Activated CD8-positive, alpha-beta memory T cell treated with anti-CD3 and anti-CD28 coated beads, Interleukin-2, amount 50 U/mL, for 48 hours (primary cell): ENCODE results near the gene GIMAP6.
"Not testable (repeated sequence)": the region's sequence is repeated elsewhere in the genome, so short reads cannot be mapped to it uniquely, and the experiment has no call there.

Experiments
- DNase-seq: peaks from one replicate; pipeline ENCODE4 v3.0.0-alpha.2; 2020

Gene GIMAP6

DNA sequence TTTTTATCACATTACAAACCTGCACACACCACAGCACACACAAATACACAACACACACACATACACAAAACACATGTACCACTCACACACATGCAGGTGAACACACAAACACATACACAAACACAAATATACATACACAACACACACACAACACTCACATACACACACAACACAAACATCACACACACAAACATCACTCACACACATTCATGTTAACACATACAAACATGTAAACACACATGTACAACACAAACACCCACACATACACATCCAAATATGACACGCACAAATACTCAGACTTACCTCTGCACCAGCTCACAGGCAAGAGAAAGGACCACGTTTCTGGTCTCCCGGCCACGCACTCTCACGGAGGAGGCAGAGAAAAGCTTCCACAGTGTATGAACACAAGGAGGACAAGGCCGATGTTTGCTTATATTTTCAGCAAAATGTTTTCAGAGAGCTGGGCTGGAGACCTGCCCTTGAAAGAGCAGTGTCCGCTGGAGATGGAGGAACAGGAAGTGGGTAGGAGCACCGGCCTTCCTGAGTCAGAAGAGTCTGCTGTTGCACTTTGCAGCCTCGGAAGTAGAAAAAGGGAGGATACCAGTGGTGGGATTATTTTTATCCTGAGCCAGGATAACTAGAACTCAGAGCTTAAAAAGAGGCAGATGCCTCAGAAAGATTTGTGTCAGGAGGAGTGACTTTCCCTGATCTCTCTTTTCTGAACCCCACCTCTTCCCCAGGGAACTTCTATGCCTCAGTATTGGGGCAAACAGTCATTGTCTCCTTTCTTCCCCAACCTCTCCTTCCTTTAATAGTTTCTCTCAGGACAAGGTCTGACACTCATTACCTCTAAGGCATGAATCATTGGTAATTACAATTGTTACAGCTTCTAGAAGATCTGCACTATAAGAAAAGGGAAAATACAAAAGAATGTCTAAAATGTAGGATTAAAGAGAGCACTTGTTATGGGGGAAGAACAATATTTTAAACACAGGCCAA, at the start of gene GIMAP6:
GIMAP6 (minus strand) TSS at position 520 of the 999 bp plus-strand sequence. CDS start 2,243 bp downstream, outside the sequence.
- peak; percentile 67 for DNase-seq

DNA sequence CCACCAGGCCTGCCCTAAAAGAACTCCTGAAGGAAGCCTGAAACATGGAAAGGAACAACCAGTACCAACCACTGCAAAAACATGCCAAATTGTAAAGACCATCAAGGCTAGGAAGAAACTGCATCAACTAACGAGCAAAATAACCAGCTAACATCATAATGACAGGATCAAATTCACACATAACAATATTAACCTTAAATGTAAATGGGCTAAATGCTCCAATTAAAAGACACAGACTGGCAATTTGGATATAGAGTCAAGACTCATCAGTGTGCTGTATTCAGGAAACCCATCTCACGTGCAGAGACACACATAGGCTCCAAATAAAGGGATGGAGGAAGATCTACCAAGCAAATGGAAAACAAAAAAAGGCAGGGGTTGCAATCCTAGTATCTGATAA, 48.2 kb upstream of the GIMAP6 start:
- DNase-seq = not testable (repeated sequence)

DNA sequence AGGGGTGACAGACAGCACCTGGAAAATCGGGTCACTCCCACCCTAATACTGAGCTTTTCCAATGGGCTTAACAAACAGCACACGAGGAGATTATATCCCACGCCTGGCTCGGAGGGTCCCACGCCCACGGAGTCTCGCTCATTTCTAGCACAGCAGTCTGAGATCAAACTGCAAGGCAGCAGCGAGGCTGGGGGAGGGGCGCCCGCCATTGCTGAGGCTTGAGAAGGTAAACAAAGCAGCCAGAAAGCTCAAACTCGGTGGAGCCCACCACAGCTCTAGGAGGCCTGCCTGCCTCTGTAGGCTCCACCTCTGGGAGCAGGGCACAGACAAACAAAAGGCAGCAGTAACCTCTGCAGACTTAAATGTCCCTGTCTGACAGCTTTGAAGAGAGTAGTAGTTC, 46.4 kb upstream of the GIMAP6 start:
- peak; percentile 65 for DNase-seq

DNA sequence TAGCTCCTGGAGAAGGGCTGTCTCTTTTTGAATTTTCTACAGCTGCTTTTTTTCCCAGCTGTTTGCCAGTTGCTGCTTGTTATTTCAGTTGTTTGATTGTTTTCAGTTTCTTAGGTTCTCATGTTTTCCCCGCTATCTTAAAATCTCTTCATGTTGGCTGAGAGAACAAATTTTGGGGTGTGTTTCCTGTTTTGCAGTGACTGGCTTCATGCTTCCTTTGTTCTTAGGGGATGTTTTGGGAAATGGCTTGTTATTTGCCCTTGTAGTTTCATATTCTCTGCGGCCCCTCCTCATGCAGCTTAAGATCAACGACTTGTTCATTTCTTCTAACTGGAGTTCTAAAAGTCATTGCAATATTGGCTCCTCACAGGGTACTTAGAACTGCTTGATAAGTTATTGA, 44.7 kb upstream of the GIMAP6 start:
- DNase-seq = not testable (repeated sequence)

DNA sequence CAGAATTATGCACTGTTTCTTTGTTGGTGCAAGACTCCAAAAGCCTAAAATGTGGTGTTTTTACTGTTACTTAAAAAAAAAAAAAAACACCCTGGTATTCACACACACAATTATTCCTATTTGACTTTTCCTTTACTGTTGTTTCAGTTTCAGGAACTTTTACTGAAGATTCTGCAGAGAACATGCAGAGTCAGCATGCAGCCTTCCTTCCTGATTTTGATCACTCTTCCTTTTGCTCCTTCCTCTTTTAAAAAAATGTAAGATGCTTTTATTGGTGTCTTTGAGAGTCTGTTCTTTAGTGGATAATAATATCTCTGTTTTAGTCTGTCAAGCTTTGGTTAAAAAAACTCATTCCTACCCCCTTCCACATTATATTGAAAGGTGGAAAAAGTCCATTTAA, 44.1 kb upstream of the GIMAP6 start:
- not testable (repeated sequence) for DNase-seq

DNA sequence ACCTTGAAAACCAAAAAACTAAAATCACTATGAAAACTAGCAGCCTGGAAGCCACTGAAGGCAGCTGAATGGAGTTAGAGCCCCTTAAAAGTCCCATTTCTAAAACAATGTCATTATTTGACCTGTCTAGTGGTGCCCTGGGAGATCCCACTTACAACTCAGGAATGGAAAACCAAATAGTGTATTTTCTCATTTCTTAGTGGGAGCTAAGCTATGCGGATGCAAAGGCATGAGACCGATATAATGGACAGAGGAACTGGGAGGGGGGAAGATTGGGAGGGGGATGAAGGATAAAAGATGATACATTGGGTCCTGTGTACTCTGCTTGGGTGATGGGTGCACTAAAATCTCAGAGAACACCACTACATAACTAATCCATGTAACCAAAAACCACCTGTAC, 43.5 kb upstream of the GIMAP6 start:
- DNase-seq = no peak

DNA sequence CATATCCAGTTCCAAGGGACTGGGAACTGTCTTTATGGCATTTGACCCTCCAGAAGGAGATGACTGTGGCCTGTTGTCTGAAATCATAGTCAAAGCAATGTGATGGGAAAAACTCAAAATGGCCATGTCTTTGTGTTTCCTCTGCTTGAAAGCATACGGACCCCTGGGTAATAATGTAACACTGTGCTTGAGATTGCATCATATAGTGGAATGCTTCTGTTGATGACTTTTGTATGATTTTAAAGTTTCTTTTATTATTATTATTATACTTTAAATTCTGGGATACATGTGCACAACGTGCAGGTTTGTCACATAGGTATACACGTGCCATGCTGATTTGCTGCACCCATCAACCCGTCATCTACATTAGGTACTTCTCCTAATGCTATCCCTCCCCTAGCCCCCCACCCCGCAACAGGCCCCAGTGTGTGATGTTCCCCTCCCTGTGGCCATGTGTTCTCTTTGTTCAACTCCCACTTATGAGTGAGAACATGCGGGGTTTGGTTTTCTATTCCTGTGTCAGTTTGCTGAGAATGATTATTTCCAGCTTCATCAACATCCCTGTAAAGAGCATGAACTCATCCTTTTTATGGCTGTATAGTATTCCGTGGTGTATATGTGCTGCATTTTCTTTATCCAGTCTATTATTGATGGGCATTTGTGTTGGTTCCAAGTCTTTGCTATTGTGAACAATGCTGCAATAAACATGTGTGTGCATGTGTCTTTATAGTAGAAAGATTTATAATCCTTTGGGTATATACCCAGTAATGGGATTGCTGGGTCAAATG, 39.8 kb upstream of the GIMAP6 start:
- DNase-seq = not testable (repeated sequence)

DNA sequence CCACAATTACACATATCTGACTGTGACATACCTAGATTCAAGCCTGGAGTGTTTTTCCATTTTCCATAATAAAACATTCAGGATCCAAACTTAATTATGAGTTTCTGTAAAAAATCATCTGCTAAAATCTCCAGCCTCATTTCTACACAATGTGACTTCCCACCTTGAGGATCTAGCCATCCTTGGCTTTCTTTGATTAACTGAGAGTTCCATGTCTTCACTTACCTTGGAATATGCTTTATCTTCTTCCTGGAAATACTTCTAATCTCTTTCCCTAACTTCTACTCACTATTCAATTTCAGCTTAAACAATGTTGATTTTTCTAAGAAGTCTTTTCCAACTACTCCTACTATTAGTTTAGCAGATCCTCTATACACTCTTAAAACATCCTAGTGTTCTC, 36.8 kb upstream of the GIMAP6 start:
- DNase-seq = no peak

DNA sequence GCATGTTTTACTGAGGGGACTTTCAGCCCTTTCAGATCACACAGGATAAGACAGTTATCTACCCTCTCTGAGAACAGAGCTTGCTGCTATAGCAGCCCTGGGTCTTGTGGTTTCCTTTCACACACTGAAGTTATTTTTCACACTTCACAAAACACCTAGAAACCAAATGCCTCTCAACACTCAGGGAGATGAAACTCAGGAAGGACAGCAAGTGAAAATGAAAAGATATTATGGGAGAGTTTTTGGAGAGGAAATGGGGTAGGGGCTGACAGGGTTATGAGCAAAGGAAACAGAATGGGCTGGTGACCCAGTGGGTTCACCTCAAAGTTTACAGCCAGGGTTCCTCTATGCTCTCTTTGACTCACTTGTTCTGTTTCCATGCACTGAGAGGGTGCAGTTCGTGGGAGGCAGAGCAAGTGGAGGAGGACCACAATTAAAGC, 36.3 kb upstream of the GIMAP6 start:
- peak; percentile 62 for DNase-seq

DNA sequence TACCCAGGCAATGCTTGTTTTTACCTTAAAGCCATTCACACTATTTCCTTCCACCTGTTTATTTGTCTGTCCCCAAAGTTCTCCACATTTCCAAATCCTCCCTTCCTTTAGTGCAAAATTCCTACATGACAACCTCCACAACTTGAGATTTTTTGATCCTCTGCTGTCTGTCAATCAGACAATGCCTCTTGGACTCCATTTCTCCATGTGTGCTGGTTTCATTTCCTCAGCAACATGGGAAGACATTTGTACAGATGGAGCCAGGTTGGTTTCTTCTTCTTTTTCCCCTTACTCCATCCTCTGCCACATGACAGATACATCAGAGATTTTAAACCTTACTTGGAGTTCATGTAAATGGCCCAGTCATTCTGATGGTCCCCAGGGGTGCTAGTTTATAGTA, 34.2 kb upstream of the GIMAP6 start:
- no peak for DNase-seq

DNA sequence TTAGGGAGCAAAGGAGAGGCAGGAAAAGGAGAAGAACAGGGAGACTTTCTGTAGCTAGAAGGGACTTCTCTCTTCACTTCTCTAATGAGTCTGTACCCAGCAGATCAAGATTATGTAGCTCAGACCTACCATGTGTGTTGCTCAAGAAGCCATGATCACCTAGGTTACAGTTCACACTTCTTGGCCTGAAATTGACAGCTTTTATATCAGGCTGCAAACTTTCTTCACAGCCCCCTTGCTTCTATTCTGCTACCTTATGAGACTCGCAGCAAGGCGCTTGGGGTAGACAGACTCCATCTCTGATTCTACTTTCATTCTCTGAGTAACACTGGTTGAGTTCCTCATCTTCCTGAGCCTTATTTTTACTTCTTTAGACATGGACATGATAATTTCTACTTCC, 33.7 kb upstream of the GIMAP6 start:
- DNase-seq = no peak

DNA sequence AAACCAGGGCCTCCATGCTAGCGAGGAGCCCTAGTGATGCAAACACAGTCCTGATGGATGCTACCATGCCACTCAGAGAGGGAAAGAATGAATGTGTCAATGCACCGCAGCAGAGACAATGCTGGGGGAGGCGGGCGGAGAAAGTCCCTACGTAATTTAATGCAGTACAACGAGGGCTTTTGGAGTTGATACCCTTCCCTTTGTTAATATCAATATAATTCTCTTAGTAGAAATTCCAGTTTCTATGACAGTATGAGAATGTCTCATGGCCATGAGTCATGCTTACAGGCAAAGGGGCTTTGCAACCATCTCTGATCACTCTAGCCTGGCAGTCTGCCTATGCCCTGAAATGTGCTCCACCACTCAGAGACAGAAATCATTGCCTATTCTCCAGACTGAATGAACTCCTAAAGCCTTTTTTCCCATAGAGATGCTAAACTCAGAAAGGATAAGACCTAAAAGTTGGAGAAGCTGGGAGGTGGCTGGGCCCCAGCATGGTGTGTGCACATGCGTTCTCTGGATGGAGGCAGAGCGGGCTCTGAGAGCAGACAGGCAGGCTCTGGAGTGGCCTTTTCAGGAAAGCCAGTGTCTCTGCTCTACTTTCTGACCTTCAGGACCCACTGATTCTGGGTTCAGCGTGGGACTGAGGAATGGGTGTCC, 33.0 kb upstream of the GIMAP6 start:
- peak; percentile 70 for DNase-seq

DNA sequence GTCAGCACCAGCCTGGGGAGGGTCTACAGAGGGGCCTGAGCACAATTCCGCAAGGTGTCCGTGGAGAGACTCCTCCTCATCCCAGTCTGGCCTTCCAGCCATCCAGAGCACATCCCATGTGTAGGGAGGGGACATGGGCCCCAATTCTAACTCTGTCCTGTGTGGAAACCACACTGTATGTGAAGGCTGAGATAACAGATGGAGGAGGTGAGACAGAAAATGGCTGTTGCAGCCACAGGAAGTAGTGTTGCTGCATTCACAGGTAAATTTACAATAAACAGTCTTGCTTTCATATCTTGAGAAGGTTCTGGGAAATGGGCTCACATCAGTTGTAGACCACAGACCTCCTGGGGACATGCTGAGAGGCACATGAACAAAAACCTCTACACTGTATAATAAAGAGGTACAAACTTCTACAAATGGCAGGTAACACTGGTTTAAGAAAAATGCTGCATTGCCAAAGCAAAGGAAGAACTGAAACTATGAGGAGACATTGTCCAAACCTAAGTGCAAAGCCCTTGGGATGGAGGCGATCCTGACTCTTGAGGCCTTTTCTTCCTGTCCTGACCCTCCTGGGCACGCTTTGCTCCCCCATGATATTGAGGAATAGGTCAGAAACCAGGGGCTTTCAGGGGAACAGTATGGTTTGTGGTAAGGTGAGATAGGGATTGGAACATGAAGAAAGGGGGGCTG, 31.8 kb upstream of the GIMAP6 start:
- no peak for DNase-seq

DNA sequence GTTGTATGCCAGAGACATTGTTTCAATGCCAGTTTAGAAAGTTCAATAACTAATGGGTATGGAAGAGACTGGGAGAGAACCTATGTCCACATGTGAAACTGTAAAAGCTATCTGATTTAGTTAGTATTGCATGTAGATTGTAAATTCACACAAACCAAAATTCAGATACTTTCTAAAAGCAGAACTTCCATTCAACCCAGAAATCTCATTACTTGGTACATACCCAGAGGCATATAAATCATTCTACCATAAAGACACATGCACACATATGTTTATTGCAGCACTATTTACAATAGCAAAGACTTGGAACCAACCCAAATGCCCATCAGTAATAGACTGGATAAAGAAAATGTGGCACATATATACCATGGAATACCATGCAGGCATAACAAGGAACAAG, 30.6 kb upstream of the GIMAP6 start:
- DNase-seq = not testable (repeated sequence)

DNA sequence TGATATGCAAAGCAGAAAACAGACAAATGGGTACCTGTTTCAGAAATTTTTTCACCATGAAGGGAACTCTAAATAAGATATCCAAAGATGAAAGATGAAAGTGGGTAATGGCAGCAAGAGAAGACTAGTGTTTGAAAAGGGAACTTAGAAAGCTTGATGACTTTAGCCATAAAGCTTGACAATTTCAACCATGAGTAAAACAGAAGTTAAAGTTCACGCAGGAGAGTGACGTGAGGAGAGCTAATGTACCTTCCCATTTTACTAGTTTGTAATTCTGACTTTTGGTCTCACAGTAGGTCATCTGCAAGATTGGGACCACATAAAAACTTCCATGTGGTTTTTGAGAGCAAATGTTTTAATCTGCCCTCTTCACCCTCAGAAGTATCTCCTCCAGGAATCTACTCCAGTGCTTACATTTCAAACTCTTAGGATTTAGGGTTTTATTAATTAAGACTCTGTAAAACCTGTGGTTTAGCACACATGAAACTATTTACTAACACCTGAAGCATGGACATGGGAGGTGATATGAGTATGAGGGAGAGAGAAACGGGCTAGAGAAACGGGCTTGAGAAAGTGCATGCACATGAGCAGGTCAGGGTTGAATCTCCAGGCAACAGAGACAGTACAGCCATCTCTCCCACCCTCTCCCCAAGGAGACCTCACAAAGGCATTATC, 28.9 kb upstream of the GIMAP6 start:
- no peak for DNase-seq

DNA sequence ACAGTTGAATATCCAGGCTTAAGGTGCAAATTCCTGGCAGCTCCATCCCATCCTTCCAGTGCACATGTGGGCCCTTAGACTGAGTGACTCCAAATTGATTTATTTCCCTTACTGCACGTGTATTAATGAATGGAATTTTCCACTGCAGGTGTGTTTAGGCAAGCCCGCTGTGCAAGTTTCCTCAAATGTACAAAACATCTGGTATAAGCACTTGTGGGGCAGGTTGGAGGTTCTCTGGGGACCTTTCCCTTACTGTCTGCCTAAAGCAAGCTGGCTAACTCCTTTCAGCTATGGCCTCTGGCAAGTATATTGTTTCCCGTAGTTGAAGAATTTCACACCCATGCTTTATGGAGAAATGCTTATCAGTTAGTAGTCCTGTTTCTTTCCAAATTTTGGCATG, 25.3 kb upstream of the GIMAP6 start:
- DNase-seq = no peak

DNA sequence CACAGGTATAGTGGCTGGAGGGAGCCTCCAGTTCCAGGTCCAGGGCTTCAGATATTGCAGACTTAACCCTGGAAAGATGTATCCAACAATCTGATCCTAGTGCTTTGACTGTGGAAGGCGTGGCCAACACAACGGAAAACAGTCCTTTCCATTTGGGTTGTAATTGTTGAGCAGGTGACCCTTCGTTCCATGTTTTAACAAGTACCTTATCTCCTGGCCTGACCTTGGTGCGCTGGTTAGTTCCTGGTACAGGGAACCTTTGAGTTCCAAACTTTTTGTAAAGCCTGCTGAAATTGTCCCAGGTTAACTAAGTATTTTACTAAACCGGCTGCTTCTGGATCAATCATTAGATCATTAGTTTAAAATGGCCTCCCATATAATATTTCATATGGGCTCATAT, 23.9 kb upstream of the GIMAP6 start:
- DNase-seq = no peak

DNA sequence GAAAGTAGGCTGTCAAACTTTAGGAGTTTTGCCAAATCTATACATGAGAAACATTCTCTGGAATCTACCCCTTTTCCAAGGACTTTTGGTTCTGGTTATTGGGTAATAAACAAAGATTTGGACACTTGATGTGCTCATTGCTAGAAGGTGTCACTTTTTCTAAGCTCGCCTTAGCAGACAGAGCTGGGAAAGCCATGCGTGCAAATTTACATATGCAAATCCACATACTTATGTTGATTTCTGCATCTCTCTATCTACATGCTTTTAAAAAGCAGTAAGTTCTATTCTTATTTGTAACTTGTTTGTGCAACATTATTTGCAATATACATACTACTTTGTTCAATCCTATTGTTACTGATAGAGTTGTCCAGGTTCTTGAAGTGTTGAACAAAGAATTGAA, 22.5 kb upstream of the GIMAP6 start:
- no peak for DNase-seq

DNA sequence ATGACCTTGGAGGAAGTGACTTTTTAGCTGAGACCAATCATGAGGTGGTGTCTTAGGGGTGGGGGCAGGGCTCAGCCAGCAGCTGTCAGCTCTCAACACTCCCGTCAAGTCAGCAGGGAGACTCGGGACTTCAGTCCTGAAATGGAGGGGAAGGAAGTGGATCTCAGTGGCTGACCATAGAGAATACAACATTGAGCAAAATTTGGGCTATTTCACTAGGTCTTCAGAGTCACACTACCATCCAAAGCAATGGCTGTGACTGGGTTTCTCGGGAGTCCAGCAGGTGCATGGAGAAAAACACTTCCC, 16.8 kb upstream of the GIMAP6 start:
- no peak for DNase-seq

DNA sequence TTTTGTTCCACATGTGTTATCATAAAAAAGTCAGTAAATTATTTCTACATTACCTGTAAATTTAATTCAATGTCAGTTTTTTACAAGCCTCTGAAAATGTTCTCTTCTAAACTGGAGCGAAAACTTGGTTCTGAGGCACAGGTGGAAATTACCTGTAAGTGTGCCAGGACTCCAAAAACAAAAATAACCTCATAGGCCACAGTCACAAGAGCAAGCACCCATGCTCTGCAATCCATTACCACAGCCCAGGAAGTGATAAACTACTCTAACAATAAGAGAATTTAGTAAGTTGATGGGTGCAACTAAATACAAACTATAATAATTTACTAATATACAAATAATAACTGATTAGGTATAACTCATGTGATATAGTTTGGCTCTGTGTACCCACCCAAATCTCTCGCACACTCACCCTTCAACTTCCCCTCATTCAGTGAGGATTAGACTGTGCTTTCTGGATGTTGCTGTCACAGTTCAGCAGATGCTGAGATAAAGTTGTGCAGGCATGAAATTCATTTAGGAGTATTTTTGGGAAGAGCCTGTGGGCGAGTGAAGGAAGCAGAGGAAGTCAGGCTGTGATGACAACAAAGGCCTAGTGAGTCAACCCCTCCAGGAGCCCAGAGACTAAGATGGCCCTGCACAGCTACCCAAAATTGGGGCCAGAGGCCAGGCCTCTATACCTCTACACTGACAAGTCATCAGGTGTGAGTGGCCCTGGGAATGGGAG, 16.3 kb upstream of the GIMAP6 start:
- DNase-seq = no peak

DNA sequence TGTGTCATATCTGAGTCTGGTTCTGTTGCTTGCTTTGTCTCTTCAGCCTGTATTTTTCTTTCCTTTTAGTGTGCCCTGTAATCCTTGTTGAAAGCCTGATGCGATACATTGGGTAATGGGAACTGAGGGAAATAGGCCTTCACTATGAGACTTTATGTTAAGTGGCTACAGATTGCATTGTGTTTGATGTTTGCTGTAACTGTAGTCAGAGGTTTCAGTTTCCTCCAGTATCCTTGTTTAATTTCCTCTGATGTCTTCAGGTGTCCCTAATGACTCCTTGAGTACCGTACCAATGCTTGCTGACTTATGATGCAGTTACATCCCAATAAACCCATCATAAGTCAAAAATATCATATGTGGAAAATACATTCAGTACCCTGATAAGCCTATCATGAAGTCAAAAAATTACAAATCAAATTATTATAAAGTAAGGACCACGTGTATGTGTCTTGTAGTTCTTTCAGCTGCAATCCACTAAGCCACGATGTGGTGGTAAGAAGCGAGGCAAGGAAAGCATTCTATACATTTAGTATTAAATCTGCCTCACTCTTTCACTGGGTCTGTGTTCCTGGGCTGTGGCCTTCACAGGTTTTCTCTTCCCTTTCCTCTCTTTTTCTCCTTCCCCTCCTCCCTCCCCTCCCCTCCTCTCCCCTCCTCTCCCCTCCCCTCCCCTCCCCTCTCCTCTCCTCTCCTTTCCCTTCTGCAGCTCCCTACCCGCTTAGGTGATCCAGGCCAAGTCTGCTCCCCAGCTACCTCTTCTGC, 13.3 kb upstream of the GIMAP6 start:
- DNase-seq = no peak
